Endothelial cell of umbilical vein (primary cell): Measurements from ENCODE around the gene MAPK8IP2. TPM values are rescaled to one million over a fixed set of nuclear protein-coding genes. Genes with fewer than 3 reads are reported as not detected.

Experiments used
- BruUV-seq: library from RNA; stranded (reverse); fragments of 400-500 nt; replicated peaks from 2 replicates; lab custom pipeline; 2021; lab: Mats Ljungman, UMichigan
- CTCF ChIA-PET: fragments of 300-600, 350-600 bp; sonication (Branson Sonifier 250); formaldehyde crosslinking; loops from one replicate; lab custom pipeline; 2021; ENCODE audit warnings: antibody characterized with exemption, inconsistent platforms; lab: Charles Lee
- POLR2A ChIA-PET: fragments of 300-600, 350-600 bp; sonication (Branson Sonifier 250); formaldehyde crosslinking; loops from one replicate; lab custom pipeline; 2021; ENCODE audit warnings: antibody characterized with exemption, inconsistent platforms; lab: Charles Lee
- DNase-seq: peaks from one replicate; pipeline ENCODE4 v3.0.0-alpha.2; 2011; ENCODE audit warnings: low read depth, low spot score
- FAIRE-seq: peaks from 2 replicates; lab custom pipeline; 2011; peaks lifted over from hg19 to GRCh38; lab: Jason Lieb, UNC
- H2AFZ ChIP-seq: 2 replicates; pipeline ENCODE4 v1.6.0; 2012; ENCODE audit warnings: low read depth, low read length, control low read depth, inconsistent platforms
- H3K27ac ChIP-seq: 2 replicates; pipeline ENCODE4 v1.5.1; 2011; ENCODE audit warnings: low read depth, mild to moderate bottlenecking, control low read depth, low read length, moderate library complexity; ENCODE audit not compliant: insufficient read depth
- H3K27me3 ChIP-seq, 2 experiments: 2 replicates each; pipeline versions ENCODE4 v1.6.0 to v1.6.1; 2011; ENCODE audit warnings: low read length in 2 of 2, mixed read lengths in 1 of 2; ENCODE audit not compliant: control insufficient read depth in 2 of 2, insufficient read depth in 2 of 2
- H3K36me3 ChIP-seq, 2 experiments: 2 replicates in 1 of 2; 3 replicates in 1 of 2; pipeline ENCODE4 v1.5.1; 2011; ENCODE audit warnings: low read length in 2 of 2, mild to moderate bottlenecking in 1 of 2, moderate library complexity in 1 of 2; ENCODE audit not compliant: control insufficient read depth in 2 of 2, insufficient read depth in 2 of 2; ENCODE audit errors: extremely low read depth in 1 of 2
- H3K4me1 ChIP-seq: 3 replicates; pipeline ENCODE4 v1.5.1; 2011; ENCODE audit warnings: mild to moderate bottlenecking, low read length; ENCODE audit not compliant: control insufficient read depth, insufficient read depth; ENCODE audit errors: extremely low read depth
- H3K4me2 ChIP-seq: 2 replicates; pipeline ENCODE4 v1.6.1; 2011; ENCODE audit warnings: low read length, control low read depth, mixed read lengths; ENCODE audit not compliant: insufficient read depth
- H3K4me3 ChIP-seq, 3 experiments: fragments of 200-600 bp in 1 of 3; sonication (generic), shearing (Covaris generic) in 1 of 3; replicated peaks in 1 of 3; 2 replicates each; pipeline ENCODE4 v1.5.1; 2011 to 2016; ENCODE audit warnings: control low read depth in 3 of 3, low read length in 3 of 3, mild to moderate bottlenecking in 2 of 3, inconsistent platforms in 1 of 3, low read depth in 1 of 3, moderate library complexity in 1 of 3; ENCODE audit not compliant: insufficient read depth in 1 of 3
- H3K79me2 ChIP-seq: 2 replicates; pipeline ENCODE4 v1.6.0; 2012; ENCODE audit warnings: low read length, inconsistent platforms; ENCODE audit not compliant: control insufficient read depth, insufficient read depth
- H3K9ac ChIP-seq: replicated peaks from 2 replicates; pipeline ENCODE3; 2011; ENCODE audit warnings: low read length, control low read depth; ENCODE audit not compliant: insufficient read depth; ENCODE audit errors: extremely low read depth
- H3K9me1 ChIP-seq: replicated peaks from 3 replicates; pipeline ENCODE4 v1.6.0; 2011; ENCODE audit warnings: mild to moderate bottlenecking, low read length; ENCODE audit not compliant: control insufficient read depth, insufficient read depth; ENCODE audit errors: extremely low read depth
- H3K9me3 ChIP-seq: replicated peaks from 2 replicates; pipeline ENCODE4 v1.5.1; 2012; ENCODE audit warnings: low read length, inconsistent platforms; ENCODE audit not compliant: control insufficient read depth, insufficient read depth
- H4K20me1 ChIP-seq: replicated peaks from 2 replicates; pipeline ENCODE3; 2011; ENCODE audit warnings: mild to moderate bottlenecking, low read length; ENCODE audit not compliant: control insufficient read depth, insufficient read depth; ENCODE audit errors: extremely low read depth
- CTCF ChIP-seq, 2 donors: IDR thresholded peaks; 1 replicate in 1 of 2; 2 replicates in 1 of 2; pipeline ENCODE4 v1.5.1; 2011; ENCODE audit warnings: low read length in 2 of 2, mild to moderate bottlenecking in 2 of 2, moderate library complexity in 2 of 2, control low read depth in 1 of 2, inconsistent platforms in 1 of 2, low read depth in 1 of 2; ENCODE audit not compliant: insufficient read depth in 1 of 2; ENCODE audit errors: extremely low read depth in 1 of 2
- EZH2 ChIP-seq: IDR thresholded peaks from 2 replicates; pipeline ENCODE4 v1.6.1; 2012; ENCODE audit warnings: borderline replicate concordance, low read depth, mild to moderate bottlenecking, moderate library complexity, low read length, inconsistent platforms; ENCODE audit not compliant: severe bottlenecking
- FOS ChIP-seq: IDR thresholded peaks from 2 replicates; pipeline ENCODE4 v1.6.1; 2011; ENCODE audit warnings: mild to moderate bottlenecking, low read length, moderate library complexity, borderline replicate concordance; ENCODE audit not compliant: insufficient read depth
- GATA2 ChIP-seq: IDR thresholded peaks from 2 replicates; pipeline ENCODE4 v1.7.0; 2011; ENCODE audit warnings: low read depth, mild to moderate bottlenecking, moderate library complexity, mixed read lengths, low read length; ENCODE audit not compliant: insufficient read length, insufficient read depth
- JUN ChIP-seq: IDR thresholded peaks from 2 replicates; pipeline ENCODE4 v1.6.1; 2011; ENCODE audit warnings: borderline replicate concordance, low read depth; ENCODE audit not compliant: insufficient read length, insufficient read depth
- MAX ChIP-seq: IDR thresholded peaks from 2 replicates; pipeline ENCODE4 v1.6.1; 2011; ENCODE audit not compliant: insufficient read depth, insufficient read length
- MYC ChIP-seq: IDR thresholded peaks from one replicate; pipeline ENCODE4 v1.6.1; 2011; ENCODE audit warnings: mild to moderate bottlenecking, low read depth, low read length
- POLR2A ChIP-seq: IDR thresholded peaks from 2 replicates; pipeline ENCODE4 v1.6.1; 2012; ENCODE audit warnings: low read depth, mild to moderate bottlenecking, control low read depth, low read length
- POLR2AphosphoS5 ChIP-seq: IDR thresholded peaks from 2 replicates; pipeline ENCODE4 v1.6.1; 2012; ENCODE audit warnings: low read depth, mild to moderate bottlenecking, control low read depth, low read length, moderate library complexity; ENCODE audit not compliant: insufficient read depth
- dilution Hi-C: fragments of 300-500 bp; cut with MboI; formaldehyde crosslinking; loops from one replicate; pipeline ENCODE4 v1.15.0; 2019; ENCODE audit warnings: low sequenced_read_pairs; ENCODE audit not compliant: extremely low pct_ligation_motif_present
- intact Hi-C: fragments of 100-400 bp; cut with micrococcal nuclease; formaldehyde crosslinking; loops from one replicate; pipeline ENCODE4 v1.10.0; 2022
- polyA plus RNA-seq, 4 experiments: library from polyadenylated mRNA; depleted of rRNA in 3 of 4; stranded (reverse) in 3 of 4; unstranded in 1 of 4; fragments of >200 nt; gene quantifications; 2 replicates each; pipeline versions ENCODE4 v1.2.1 to v1.2.3, GENCODE V29; 2011 to 2012; ENCODE audit warnings: missing spikeins in 1 of 4
- total RNA-seq: library from RNA; stranded (reverse); gene quantifications from 2 replicates; pipeline ENCODE4 v1.2.3, GENCODE V29; 2021

Gene MAPK8IP2
- total and polyA plus RNA-seq, 2 donors (not counting 3 experiments of a cell fraction or from before 2014, with no cell fraction given): 0.21 to 0.31 TPM

- H3K27ac ChIP-seq: no peak overlapping the region
- dilution Hi-C loops (no loop called here), intact Hi-C loops (no loop called here)
- no peaks in the 10 kb centered on the region for H3K27me3 ChIP-seq
- ChIA-PET POLR2A (no interaction called here), CTCF (interaction anchor here (1.0 to 5.2 kb wide), 7 partner anchors 9 to 120 kb away, joined by 4 to 91 read pairs (median 8); partner anchors contain the start of gene SYCE3)
- TF ChIP-seq POLR2AphosphoS5 (no peak), GATA2 (no peak), POLR2A (no peak), EZH2 (no peak), CTCF (IDR thresholded peaks at IDR 0.05; ENCODE audit: extremely low read depth in 1 of 2, insufficient read depth in 1 of 2, low read depth in 1 of 2, low read length in 2 of 2) (no peak), MYC (no peak), MAX (no peak), JUN (no peak), FOS (no peak)
- no peaks in the 10 kb centered on the region for H3K79me2 ChIP-seq
- no peak overlapping the region for H3K4me2 ChIP-seq
- no peak overlapping the region for H3K4me3 ChIP-seq
- BruUV-seq: no TSS peak
- H4K20me1 ChIP-seq: no peaks in the 10 kb centered on the region
- peaks cover 0 to 4% of the 10 kb centered on the region in 2 experiments for H3K36me3 ChIP-seq
- no peaks in the 10 kb centered on the region for H3K4me1 ChIP-seq
- H3K9me3 ChIP-seq: no peaks in the 10 kb centered on the region
- DNase-seq (no peak), FAIRE-seq (no peak)
- H2AFZ ChIP-seq: no peak overlapping the region
- no peaks in the 10 kb centered on the region for H3K9me1 ChIP-seq
- no peak overlapping the region for H3K9ac ChIP-seq
Measured at GRCh38 chr22:50574383-50574755, 26.2 kb upstream of the MAPK8IP2 start.
